SU-DHL-6 (cell line): ENCODE measurements around the gene CREG1.

Experiments
- CTCF ChIP-seq: fragments of 200-600 bp; sonication (generic); IDR thresholded peaks from one replicate; pipeline ENCODE4 v1.5.1; 2017; ENCODE audit warnings: antibody characterized with exemption, mild to moderate bottlenecking, low read length, moderate library complexity; ENCODE audit not compliant: insufficient read depth, poor library complexity, severe bottlenecking
- EZH2phosphoT487 ChIP-seq: fragments of 200-600 bp; sonication (generic), shearing (Covaris generic); conservative IDR thresholded peaks from 2 replicates; pipeline ENCODE4 v1.6.1; 2018; ENCODE audit warnings: mild to moderate bottlenecking, antibody characterized with exemption, low read length, moderate library complexity, mixed read lengths

GRCh38 chr1:167543199-167543990 is 10.2 kb downstream of the CREG1 start:
- TF ChIP-seq CTCF = no peak
- no peak for TF ChIP-seq EZH2phosphoT487
